ENCODE measurements around the gene ENAH.
"Not testable (repeated sequence)": the region's sequence is repeated elsewhere in the genome, so short reads cannot be mapped to it uniquely, and the experiment has no call there.

Gene ENAH

DNA sequence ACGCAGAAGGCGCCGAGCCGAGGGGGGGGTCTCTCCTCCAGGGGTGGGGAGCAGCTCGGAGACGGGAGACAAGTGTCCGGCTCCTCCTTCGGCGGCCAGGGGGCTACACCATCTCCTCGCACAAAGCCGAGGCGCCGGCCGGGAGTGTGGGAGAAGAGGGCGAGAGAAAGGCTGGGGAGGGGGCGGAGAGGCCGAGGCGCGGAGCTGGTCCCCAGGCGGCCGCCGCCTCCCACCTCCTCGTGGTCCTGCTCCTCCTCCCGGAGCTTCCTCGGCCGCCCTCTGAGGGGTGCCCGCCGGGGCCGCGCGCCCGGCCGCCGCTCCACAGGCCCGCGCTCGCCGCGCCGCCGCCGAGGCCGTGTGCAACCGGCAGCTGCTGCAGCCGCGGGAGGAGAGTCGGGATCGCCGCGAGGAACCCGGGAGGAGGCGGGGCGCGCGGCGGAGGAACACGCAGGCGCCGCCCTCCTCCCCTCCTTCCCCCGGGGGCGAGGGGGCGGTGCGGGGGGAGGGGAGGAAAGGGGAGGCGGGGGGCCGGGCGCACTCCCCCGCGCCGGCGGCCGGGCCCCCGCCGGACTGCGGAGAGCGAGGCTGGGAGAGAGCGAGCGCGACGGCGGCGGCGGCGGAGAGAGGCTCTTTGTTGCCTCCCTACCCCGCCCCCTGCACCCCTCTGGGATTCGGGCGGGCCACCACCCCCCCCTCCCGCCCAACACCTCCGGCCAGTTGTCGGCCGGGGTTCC lies at the start of gene ENAH:
TSS of gene ENAH (minus strand) at position 395 of the 734 bp plus-strand sequence. CDS start 433 bp downstream, outside the sequence.
- DNase-seq (ENCODE audit: extremely low read depth in 1 of 2, low read depth in 1 of 2) = peak in 1 of 2 donors; percentile 22

DNA sequence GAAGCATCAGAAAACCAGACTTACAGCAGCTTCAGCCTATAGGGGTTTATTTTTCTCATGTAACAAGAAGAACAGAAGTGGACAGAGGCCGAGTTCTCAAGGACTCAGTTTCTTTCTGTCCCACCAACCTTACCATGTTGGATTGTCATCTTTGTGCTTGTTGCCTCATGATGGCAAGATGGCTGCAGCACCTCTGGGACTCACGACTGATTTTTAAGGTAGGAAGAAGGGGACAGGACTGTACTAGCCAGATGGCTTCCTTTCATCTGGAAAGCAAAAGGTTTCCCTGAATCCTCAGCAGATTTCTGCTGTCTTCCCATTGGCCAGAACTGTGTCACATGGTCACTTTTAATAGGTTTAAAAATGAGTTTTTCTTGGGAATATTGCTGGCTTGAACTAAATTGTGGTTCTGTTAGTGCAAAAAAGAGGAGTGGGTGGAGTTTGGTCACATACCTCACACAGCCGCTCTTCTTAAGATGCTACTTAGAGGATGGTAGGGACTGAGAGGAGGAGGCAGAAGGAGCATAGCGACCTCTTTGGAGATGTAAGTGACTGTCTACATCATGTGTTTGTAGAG lies 48.1 kb upstream of the ENAH start:
- no peak for DNase-seq (ENCODE audit: extremely low read depth in 1 of 2, low read depth in 1 of 2)

DNA sequence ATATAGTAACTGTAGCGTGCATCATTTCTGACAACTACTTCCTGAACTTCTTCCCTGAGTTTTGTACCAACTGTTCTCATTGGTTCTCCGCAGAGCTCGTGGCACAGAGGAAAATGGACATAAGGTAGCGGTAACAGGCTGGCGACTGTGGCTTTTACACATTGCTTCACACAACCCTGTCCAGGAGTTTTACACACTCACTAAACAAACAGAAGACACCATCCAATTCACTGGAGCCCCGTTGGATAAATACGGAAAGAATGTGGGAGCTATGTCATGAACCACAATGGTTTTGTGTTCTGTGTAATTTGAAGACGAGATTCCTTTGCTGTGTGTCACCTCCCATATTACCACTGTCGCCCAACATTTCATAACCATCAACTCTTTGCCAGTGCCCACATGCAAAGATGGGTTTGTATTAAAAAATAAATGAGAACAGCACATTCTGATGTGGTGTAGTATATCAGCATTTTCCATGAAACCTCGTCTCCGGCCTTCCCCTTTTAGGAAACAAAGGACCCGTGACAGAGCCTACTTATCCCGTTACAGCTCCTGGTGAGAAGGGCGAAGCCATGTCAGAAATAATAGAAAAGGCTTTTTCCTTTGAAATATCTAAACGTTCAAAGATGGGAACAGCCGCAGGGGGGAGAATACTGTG lies 47.4 kb upstream of the ENAH start:
- no peak for DNase-seq (ENCODE audit: extremely low read depth in 1 of 2, low read depth in 1 of 2)

DNA sequence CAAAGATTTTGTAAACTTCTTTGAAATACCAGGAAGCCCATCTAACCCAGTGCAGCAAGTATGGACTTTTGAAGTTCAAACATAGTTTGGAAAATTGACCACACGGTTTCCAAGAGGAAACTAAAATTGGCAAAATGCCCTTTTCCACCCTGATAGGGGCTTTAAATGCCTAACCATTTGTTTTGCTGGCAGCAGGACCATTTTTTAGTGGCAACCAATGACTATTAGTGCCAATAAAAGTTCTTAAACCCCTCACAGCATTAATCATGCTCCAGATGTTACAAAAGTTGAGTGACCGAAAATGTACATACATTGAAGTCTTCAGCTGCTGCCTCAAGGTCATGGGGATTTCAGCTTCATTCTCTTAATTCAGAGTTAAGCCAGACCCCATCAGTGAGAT lies 46.4 kb upstream of the ENAH start:
- no peak for DNase-seq (ENCODE audit: extremely low read depth in 1 of 2, low read depth in 1 of 2)

DNA sequence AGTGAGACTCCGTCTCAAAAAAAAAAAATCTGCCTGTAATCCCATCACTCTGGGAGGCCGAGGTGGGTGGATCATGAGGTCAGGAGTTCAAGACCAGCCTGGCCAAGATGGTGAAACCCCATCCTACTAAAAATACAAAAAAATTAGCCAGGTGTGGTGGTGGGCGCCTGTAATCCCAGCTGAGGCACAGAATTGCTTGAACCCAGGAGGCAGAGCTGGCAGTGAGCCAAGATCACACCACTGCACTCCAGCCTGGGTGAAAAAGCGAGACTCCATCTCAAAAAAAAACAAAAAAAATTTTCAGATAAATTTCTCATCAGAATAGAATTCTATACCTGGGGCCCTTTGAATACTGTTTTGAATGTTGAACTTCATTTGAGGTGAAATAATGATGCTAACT lies 45.3 kb upstream of the ENAH start:
- not testable (repeated sequence) for DNase-seq (ENCODE audit: extremely low read depth in 1 of 2, low read depth in 1 of 2)

DNA sequence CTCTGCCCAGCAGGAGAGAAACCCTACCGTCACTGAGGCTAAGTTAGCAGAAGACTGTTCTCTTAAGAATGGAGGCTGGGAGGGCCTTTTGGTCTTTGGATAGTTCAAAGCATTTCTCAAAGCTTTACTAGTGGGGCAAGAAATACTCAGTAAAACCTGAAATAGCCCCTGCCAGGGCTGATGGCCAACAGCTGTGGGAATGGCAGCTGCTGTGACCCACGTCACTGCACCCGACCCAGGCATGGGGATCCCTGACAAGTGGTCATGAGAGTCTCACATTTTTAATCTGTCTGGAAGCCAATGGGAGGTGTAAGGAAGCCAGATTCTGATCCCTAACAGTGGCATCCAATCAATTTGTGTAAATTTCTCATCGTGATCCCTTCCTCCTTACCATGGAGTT lies 44.5 kb upstream of the ENAH start:
- DNase-seq (ENCODE audit: extremely low read depth in 1 of 2, low read depth in 1 of 2) = no peak

DNA sequence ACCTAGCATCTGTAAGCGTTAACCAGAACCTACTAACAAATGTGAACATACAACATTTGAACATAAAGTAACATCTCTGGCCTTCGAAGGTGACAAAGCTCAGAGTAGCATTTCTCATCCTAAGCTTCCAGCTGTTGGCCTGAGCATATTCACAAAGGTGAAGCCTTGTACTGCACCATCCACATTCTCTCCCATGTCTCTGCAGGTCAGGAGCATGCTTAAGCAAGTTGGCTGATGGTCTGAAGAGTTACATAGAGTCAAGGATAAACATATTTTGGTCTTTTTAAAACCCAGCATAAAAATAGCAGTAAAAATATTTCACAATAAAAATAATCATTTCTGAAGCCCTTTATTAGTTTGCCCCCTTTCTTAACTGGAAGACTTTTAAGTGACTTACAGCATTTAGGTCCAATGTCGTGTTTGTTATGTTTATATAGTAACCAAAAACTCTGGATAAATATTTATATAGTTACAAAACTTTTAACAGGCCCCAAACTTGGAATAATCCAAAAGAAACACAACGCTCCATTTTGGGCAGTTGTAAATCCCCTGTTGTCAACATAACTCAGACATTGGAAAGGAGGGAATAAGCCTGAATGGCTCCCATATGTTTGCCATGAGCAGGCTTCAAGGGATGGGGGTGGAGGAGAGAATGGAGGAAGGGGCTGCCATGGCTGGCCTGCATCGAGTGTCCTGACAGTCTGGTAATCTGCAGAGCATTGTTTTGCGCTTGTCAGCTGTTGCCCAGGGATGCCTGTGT lies 42.8 kb upstream of the ENAH start:
- no peak for DNase-seq (ENCODE audit: extremely low read depth in 1 of 2, low read depth in 1 of 2)

DNA sequence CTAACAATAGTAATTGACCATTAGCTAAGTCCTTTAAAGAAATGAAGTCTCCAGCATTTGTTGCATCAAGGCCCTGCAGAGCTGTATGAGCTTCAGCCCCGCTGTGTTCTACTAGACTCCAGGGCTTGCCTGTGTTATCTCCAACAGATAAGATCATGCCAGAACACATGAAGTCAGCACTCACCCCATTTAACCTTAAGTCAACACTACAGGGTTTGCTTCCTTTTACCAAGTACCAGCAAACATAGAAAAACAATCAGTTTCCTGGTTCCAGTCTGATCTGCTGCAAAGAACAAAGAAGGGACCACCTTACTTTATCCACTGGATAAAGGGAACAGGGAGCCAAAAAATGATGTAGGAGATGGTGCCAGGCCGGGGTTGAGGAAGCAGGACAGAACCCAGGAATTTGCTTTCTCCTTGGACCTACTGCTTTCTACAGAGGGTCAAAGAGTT lies 41.3 kb upstream of the ENAH start:
- no peak for DNase-seq (ENCODE audit: extremely low read depth in 1 of 2, low read depth in 1 of 2)

DNA sequence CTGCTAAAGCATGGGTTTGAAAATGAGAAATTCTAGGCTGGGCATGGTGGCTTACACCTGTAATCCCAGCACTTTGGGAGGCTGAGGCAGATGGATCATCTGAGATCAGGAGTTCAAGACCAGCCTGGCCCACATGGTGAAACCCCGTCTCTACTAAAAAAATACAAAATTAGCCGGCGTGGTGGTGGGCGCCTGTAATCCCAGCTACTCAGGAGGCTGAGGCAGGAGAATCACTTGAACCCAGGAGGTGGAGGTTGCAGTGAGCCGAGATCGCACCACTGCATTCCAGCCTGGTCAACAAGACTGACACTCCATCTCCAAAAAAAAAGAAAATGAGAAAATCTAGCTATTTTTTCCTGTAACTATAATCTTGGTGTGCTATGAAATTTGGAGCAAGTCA lies 40.8 kb upstream of the ENAH start:
- DNase-seq (ENCODE audit: extremely low read depth in 1 of 2, low read depth in 1 of 2) = not testable (repeated sequence)

DNA sequence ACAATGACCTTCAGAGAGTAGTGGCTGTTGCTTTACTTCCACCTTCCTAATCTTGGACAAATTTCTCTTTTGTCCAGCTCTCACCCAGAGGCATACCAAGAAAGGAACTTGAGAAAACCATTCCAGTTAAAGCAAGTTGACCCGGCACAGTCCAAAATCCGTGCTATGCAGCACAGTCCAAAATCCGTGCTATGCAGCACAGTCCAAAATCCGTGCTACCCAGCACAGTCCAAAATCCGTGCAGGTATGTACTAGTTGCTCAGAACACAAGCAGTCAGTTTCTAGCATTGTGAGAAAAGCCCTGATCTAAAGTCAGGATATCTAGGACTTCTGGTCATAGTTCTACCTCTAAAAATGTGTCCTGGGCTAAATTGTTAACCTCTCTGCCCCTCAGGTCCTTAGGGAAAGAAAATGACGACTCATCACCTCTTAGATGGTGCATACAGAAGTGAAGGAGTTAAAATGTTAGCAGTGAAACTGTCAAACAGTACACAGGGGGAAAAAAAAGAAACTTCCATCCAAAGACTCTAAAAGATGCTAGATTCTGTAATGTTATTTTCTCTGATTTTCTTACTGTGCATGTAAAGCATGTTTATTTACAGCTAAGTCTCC lies 40.3 kb upstream of the ENAH start:
- DNase-seq (ENCODE audit: extremely low read depth in 1 of 2, low read depth in 1 of 2) = no peak

DNA sequence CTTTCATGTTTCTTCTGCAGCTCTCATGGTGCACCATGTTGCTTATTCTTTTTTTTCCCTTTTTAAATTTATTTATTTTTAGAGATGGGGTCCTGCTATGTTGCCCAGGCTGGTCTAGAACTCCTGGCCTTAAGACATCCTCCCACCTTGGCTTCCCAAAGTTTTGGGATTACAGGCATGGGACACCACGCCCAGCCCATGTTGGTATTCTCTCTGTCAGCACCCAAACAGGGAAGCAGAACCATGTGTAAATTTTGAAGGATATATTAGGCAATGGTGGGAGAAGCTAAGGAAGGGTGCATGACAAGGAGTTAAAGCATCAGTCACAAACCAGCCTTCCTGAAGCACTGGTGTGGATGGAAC lies 39.6 kb upstream of the ENAH start:
- DNase-seq (ENCODE audit: extremely low read depth in 1 of 2, low read depth in 1 of 2) = no peak

DNA sequence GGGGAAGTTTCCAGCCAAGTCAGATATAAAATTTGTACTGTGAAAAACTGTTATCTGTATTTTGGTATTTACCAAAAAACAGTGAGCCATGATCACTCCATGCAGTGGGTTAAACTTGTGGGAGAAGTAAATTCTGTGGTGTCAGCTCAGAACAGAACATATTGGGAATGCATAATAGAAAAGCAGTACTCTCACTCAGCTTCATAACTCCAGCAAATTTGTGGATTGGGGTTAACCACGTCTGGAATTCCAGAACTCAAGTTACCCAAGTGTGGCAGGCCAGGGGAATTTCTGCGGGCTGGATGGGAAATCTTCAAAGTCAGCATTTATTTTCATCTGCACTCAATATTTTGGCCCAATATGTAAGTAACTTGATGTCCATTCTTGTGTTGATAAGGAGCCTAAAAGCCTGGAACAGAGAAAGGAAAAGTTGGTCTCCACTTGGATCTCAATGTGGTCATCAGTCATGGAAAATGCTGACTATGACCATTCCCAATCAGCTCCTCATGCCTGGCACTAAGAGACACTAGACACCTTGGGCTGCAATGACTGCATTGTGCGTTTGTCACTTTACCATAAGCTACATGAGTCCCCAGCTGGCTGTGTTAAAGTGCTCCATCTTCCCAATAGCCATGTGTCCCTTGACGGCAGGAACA lies 39.1 kb upstream of the ENAH start:
- no peak for DNase-seq (ENCODE audit: extremely low read depth in 1 of 2, low read depth in 1 of 2)

DNA sequence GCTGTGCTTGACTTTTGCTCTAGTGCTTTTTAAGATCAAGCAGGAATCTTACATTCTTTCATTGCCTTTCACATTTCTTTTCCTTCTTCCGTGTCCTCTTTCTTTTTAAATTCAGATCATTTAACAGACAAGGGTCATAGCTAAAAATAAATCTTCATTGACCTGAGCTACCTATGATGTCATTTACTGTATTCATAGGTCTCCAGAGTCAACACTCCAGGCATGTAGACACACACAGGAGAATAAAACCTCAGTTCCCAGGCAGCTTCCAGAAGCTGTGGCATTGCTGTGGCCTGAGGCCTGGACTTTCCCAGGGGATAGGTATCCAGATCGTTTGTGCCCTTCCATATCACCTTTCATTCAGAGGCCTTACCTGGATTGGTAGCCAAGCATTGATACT lies 38.5 kb upstream of the ENAH start:
- no peak for DNase-seq (ENCODE audit: extremely low read depth in 1 of 2, low read depth in 1 of 2)

DNA sequence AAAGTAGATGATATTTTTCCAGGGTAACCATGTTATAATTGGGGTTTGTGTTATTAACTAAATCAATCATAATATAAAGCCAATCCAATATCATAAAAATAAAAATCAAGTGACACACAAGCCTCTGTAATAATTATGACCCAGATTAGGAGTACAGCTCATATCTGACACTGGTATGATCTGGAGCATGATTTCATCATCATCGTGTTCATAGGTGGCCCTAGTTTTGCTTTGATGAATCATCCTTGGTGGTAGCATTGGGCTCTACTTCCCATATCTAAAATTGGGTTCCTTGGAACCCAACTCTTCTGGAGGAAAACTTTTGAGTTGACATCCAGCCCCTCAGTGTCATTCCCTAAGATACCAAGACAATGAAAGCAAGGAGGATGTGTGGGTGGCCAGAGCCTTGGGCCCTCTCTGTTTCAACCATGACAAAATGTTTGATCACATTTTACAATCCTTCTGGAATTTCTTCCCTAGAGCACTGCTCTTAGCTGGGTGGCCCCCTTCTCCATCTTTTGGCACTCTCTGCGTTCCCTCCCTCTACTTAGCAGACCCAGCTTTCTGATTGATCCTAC lies 37.0 kb upstream of the ENAH start:
- no peak for DNase-seq (ENCODE audit: extremely low read depth in 1 of 2, low read depth in 1 of 2)

DNA sequence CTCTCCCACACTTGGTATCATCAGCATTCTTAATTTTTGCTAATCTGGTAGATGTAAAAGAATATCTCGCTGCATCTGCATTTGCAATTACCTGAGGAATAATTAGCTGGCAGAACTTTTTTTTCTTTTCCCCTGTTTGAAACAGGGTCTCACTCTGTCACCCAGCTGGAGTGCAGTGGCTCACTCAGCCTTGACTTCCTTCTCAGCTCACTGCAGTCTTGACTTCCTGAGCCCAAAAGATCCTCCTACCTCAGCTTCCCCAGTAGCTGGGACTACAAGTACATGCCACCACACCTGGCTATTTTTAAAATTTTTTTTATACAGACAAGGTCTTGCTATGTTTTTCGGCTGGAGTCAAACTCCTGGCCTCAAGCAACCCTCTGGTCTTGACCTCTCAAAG lies 35.4 kb upstream of the ENAH start:
- no peak for DNase-seq (ENCODE audit: extremely low read depth in 1 of 2, low read depth in 1 of 2)

DNA sequence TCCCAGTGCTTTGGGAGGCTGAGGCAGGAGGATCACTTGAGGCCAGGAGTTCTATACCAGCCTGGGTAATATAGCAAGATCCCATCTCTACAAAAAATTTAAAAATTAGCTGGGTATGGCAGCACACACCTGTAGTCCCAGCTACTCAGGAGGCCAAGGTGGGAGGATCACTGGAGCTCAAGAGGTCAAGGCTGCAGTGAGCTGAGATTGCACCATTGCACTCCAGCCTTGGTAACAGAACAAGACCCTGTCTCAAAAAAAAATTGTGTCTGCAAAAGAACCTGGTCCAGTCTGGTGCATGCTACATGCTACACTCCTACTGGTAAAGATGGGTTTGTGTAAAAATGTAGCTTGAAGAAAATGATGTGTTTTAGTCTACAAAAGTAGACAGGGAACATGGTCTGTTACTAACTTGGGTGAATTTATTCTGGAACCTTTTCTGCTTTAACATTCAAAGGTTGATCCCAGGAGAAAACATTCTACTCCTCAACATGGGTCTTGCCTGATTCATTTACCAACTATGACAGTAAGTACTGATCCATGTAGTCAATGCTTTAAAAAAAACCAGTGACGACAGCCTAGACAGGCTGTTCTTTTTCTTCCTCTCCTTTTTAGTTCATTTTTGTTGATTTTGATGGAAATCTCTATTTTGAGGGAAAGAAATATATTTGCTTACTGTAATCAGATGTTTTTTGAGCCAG lies 32.7 kb upstream of the ENAH start:
- no peak for DNase-seq (ENCODE audit: extremely low read depth in 1 of 2, low read depth in 1 of 2)

DNA sequence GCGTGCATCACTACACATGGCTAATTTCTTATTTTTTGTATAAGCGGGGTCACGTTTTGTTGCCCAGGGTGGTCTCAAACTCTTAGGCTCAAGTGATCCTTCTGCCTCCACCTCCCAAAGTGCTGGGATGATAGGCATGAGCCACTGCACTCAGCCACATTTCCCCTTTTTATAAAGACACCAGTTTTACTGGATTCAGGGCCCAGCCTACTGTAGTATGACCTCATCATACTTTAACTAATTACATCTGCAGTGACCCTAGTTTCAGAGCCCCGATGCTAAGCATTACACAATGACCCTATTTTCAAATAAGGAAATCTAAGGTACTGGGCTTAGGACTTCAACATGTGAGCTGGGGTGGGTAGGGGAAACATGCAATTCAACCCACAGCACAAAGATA lies 31.8 kb upstream of the ENAH start:
- DNase-seq (ENCODE audit: extremely low read depth in 1 of 2, low read depth in 1 of 2) = no peak

DNA sequence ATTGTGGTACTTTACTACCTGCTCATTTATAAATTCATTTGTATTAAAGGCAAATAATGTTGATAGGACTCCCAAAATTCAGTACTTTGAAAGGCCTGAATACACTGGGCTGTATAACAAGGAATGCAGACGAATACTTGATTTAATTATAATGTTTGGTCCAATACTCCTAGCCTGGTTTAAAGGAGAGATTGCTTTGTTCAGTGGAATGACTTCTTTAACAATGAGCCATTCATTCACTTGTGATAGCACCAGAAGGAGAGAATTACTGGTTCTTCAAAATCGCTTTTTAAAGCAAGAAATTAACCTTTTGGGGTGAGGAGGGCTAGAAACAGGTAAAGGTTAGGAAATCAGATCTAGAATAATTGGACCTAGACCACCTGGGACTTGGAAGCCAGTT lies 28.3 kb upstream of the ENAH start:
- no peak for DNase-seq (ENCODE audit: extremely low read depth in 1 of 2, low read depth in 1 of 2)

DNA sequence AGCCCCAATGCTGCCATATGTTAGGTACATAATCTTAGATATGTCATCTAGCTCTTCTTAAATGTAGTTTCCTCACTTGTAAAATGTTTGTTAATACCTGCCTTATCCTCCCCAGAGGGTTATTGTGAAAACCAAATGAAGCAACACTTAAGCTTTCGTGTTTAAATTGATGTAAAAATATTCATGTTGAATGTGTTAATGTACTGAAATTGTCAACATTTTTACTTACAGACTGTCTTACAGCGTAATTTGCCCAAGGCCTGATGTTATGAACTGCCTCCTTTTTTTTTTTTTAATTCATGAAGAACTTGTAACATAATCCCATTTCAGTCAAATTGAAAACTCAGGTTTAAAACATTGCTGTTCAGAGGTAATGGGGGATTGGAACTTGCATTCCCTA lies 25.6 kb upstream of the ENAH start:
- no peak for DNase-seq (ENCODE audit: extremely low read depth in 1 of 2, low read depth in 1 of 2)
